HCEC 1CT (cell line): ENCODE results near the gene SRD5A3.
A peak's percentile ranks its signal among the peaks of the same experiment; 100 is the strongest.
"Not testable (repeated sequence)": the region's sequence is repeated elsewhere in the genome, so short reads cannot be mapped to it uniquely, and the experiment has no call there.

ENCODE experiments used
- DNase-seq: peaks from one replicate; pipeline ENCODE4 v3.0.0-alpha.2; 2017

SRD5A3 gene

DNA sequence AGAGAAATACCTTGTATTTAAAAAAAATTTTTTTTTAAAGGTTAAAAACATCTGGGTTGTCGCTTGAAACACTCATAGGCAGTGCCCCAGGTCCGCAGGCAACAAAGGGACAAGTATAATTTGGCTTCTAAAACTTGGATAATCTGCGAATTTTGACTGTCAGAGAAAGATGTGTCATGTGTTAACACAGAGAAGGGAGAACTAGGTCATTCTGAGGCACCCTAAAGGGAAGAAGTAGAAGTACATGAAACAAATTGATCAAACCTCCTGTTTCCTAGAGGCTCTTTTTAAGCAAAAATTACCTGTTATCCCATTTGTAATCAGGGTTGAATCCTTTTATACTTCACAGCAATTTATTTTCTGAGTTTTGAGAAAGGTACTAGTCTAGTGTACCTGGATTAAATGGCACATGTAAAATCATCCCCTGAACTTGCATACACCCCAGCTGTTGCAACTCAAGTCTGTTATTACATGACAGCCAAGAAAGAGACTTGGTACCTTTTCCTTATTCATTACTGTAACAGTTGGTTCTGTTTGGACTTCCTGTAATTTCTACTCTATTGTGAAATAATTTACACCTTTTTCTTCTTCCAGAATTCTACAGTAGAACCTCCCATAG is 1.7 kb downstream of the SRD5A3 start:
- peak; percentile 30 for DNase-seq

DNA sequence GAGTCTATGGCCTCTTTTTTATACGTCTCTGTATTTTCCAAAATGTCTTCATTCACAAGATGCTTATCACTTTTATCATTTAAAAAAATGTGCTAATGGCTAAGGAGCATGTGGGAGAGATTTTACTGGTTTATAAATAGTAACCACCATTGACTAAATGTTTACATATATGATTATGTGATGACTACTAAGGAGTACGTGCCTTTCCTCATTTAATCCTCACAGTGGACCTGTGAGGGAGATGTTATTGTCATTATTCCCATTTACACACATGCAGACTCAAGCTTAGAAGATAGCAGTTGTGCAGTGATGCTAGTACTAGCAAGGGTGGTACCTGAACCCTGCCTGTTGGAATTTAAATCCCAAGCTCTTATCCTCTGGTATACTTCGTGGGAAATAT is 2.4 kb downstream of the SRD5A3 start:
- DNase-seq: peak; percentile 72

- peak; percentile 72 for DNase-seq
These were observed 4.8 kb downstream of the SRD5A3 start for GRCh38 chr4:55350870-55351269.

DNA sequence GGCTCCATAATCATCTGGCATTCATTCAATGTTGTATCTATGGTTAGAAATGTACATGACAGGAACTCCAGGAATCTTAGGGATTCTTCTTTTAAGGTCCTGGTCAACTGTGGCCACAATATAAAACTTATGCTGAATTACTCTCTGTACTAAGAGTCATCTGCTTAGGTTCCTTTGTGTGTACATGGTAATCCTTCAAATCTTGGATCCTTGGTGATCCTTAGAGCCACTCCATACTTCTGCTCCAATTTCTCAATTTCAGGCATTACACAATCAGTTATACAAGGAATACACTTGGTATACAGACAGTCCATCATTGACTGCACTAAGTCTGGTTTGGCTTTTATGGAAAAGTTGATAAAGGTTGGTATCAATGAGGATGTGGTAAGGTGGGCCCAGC is 5.8 kb downstream of the SRD5A3 start:
- peak; percentile 17 for DNase-seq

- DNase-seq: no peak
These were observed 6.7 kb downstream of the SRD5A3 start for GRCh38 chr4:55352726-55353125.

DNA sequence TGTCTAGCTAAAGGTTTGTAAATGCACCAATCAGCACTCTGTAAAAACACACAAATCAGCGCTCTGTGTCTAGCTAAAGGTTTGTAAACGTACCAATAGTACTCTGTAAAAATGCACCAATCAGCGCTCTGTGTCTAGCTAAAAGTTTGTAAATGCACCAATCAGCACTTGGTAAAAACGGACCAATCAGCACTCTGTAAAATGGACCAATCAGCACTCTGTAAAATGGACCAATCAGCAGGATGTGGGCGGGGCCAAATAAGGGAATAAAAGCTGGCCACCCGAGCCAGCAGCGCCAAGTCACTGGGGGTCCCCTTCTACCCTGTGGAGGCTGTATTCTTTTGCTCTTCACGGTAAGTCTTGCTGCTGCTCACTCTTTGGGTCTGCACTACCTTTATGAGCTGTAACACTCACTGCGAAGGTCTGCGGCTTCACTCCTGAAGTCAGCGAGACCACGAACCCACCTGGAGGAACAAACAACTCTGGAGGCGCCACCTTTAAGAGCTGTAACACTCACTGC is 7.2 kb downstream of the SRD5A3 start:
- DNase-seq: not testable (repeated sequence)

GRCh38 chr4:55354648-55355047 is 8.6 kb downstream of the SRD5A3 start:
- no peak for DNase-seq

DNA sequence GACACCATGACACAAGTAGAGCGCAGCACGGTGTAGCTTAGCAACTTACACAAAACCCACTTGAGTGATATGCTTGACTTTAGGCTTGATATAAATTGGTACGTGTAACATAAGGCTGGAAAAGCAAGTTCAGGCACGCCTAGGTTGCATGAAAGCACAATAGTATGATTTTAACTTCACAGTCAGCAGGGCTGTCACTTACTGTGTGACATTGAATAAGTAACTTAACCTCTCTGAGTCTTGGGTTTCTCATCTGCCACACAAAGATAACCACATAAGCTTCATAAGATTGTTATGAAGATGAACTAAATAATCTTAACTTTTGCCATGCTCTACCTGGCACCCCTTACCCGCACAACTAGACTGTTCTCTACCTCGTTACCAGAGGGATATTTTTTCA is 9.5 kb downstream of the SRD5A3 start:
- no peak for DNase-seq

- DNase-seq: peak; percentile 36
These were observed 11.0 kb downstream of the SRD5A3 start for GRCh38 chr4:55356991-55357461.

GRCh38 chr4:55358246-55358645 is 12.2 kb downstream of the SRD5A3 start:
- no peak for DNase-seq

GRCh38 chr4:55358668-55359067 is 12.6 kb downstream of the SRD5A3 start:
- DNase-seq: peak; percentile 86

DNA sequence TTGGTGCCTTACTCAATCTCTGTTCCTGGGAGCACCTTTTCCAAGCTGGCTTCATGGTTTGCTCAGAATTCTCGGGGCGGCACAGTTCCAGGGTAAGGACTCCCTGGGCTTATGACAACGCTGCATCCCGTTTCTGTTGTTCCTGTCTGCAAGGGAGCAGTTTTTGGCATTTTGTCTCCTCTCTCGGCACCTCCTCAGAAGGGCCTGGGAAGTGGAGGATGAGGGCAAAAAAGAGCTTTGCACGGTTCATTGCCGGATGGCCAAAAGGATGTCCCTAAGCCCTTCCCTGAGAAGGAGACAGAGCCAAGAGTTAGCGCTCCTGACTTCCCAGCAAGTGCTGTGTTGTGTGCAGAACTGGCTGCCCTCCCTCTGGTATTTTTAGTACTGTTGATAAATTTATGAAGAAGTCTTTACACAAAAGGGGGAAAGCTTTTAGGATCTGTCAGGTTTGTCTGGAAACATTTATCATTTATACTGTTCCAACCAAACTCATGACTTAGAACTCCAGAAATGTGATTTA is 13.4 kb downstream of the SRD5A3 start:
- DNase-seq: no peak

DNA sequence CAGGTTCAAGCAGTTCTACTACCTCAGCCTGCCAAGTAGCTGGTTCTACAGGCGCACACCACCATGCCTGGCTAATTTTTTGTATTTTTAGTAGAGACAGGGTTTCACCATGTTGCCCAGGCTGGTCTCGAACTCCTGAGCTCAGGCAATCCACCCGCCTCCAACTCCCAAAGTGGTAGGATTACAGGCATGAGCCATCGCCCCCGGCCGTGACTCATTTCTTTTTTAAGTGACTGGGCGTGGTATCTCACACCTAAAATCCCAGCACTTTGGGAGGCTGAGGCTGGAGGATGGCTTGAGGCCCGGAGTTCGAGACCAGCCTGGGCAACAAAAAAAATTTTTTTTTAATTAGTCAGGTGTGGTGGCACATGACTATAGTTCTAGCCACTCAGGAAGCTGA is 16.9 kb downstream of the SRD5A3 start:
- not testable (repeated sequence) for DNase-seq

DNA sequence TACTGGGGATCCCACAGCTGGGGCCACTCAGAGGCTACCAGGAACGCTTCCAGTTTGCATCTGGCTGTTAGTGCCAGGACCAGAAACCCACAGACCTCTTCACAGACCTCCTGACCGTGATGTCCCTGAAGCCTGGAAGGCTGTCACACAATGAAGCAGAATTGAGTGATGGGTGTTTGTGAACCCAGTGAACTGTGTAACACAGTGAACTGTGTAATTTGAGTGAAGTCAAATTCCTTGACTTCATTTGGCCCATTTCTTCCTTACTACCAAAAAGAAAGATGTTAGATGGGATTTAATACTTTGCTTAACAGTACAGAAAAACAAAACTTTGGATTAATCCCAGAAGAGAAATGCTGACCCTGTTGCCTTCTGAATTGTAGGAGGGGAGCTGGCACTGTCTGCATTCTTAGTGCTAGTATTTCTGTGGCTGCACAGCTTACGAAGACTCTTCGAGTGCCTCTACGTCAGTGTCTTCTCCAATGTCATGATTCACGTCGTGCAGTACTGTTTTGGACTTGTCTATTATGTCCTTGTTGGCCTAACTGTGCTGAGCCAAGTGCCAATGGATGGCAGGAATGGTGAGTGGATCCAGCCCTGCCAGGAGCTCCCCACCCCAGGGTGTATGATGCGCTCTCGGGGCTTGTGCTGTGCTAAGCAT is 17.8 kb downstream of the SRD5A3 start:
- no peak for DNase-seq

DNA sequence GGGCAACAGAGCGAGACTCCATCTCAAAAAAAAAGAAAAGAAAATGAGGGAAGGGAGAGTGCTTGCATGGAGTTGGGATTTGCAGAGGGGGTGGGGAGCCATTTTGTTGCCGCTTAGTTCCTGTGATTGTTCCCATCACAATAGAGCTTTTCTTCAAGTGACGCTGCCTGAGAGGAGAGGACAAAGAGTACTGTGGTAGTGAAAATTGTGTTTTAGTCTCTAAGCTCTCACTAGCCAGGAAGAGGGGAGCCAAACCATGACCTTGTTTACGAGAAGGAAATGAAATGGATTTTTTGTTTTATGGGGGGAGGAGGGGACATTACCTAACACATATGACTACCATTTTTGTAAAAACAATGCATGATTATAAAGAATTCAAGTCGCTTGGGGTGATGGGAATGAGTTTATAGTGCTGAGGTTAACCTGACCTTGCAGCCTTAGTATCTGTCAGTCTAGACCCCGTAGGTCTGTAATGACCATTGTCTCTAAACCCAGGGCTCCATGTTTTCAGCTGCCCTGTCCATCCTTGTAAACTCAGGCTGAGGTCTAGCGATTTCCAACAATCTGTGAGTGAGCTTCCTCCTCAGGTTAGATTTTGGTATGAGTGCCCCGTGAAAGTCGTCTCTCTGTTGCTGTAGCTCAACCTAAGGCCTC is 18.8 kb downstream of the SRD5A3 start:
- no peak for DNase-seq

DNA sequence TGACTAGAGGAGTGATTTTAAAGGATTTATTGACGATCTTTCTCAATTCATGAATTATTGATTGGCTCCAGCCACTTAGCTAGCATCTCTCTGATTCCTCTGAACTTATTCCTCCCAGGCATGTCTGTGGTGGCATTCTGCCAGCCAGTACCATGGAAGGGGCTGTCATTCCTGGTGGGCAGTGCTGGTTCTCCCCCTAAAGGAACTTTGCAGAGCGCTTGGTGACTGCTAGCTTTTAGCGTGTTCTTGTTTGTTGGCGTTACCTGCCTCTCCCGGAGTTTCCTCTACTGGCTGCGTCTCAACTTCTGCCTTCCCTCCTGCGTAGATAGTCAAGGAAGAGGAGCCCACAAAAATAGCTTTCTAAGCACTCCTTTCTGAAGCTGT is 19.3 kb downstream of the SRD5A3 start:
- DNase-seq: no peak

DNA sequence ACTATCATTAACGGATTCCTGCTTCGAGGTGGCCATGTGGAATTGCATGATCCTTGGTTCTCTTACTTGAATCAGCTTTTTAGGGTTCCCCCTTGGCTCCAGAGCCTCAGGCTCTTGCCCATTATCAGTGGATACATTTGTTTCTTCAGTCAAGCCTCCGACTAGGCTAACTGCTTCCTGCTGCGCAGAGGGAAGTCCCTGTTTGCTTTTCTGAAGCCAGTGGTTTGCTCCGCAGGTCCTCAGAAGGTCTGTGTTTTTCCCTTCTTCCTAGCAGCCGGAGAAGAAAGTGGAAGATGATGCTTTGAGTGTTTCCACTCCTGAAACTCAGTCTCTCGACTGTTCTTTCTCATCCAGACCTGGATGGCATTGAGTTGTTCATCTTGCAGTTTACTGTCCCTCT is 20.6 kb downstream of the SRD5A3 start:
- DNase-seq: no peak

GRCh38 chr4:55367084-55367722 is 21.2 kb downstream of the SRD5A3 start:
- DNase-seq: no peak

DNA sequence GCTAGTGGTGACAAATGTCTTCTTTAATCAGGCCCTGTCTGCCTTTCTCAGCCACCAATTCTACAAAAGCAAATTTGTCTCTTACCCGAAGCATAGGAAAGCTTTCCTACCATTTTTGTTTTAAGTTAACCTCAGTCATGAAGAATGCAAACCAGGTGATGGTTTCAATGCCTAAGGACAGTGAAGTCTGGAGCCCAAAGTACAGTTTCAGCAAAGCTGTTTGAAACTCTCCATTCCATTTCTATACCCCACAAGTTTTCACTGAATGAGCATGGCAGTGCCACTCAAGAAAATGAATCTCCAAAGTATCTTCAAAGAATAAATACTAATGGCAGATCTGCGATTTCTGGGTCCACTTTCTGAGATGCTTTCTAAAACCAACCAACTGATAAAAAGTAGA is 23.9 kb downstream of the SRD5A3 start:
- DNase-seq: no peak

DNA sequence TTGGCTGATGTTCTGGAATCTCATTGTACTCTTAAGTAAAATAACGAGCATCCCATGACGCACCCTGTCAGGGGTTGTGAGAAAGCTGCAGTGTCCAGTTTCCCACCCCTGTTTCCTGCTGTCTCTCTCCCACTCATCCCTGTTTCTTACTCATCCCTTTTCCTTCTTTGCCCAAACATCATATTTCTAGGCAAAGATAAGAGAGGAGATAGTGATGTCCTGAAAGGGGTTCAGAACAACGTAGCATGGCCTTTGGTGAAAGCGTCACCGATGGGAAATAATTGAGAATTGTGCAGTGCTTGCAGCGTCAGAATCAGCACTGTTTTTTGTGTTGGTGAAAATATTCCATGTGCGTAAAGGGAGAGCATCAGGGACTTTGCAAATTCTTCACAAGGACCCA is 26.2 kb downstream of the SRD5A3 start:
- DNase-seq: no peak

DNA sequence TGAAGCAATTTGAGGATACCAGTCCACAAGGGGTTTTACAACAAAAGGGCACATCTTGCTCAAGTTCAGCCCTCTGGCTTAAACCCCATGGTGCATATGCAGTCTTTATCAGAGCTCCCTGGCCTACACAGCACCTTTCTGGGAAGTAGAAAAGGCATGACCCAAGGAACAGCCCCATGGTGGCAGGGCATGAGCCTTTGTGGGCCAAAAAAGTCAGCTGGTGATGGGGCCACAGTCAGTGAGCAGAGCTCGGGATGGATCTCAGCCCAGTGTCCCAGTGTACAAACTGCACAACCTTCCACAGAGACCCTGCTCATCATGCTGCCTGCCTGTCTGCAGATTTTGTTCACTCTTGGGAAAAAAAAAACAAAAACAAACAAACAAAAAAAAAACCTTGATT is 27.4 kb downstream of the SRD5A3 start:
- no peak for DNase-seq

- DNase-seq: no peak
These were observed 30.7 kb downstream of the SRD5A3 start for GRCh38 chr4:55376698-55377097.
